GM11168 (cell line): ENCODE results near the gene VWA8.
"Not testable (repeated sequence)": the region's sequence is repeated elsewhere in the genome, so short reads cannot be mapped to it uniquely, and the experiment has no call there.

Source experiments
- in situ Hi-C: fragments of 300-500 bp; cut with MboI; formaldehyde crosslinking; loops from one replicate; pipeline ENCODE4 v1.12.0; 2022; ENCODE audit warnings: low sequenced_read_pairs; ENCODE audit not compliant: unreplicated experiment

VWA8 gene

DNA sequence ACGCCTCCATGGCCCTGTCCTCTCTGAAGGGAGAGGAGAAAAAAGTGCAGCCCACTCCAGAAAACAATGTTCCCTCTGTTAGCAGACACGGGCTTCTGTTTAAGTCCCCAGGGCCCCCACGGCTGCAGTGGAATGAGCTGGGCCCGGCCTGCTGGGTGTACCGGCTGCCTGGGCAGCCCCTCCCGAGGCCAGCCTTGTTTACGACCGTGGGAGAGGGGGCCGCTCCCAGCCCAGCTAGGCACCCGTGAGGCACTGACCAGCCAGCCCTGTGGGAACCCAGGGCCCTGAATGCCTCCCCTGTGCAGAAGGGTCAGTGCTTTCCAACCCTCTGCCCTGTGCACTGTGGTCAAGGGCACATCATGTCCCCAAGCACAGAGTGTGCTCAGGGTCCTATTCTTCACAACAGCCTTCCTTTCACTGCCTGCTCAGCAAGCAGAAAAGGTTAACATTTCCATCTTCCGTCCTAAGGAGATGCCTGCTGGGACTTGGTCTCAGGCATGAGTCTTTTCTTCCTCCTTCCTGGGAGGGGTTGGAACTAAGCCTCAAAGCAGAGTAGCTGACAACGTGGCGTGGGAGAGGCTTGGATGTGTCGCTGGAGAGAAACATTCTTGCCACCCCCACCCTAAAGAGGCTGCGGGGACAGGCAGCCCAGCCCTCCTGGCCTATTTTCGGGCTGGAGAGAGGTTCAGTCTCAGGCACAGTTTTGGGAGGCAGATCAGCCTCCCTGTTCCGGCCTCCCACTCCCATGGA lies 413.5 kb downstream of the VWA8 start:
- in situ Hi-C loops, result no loop called here

DNA sequence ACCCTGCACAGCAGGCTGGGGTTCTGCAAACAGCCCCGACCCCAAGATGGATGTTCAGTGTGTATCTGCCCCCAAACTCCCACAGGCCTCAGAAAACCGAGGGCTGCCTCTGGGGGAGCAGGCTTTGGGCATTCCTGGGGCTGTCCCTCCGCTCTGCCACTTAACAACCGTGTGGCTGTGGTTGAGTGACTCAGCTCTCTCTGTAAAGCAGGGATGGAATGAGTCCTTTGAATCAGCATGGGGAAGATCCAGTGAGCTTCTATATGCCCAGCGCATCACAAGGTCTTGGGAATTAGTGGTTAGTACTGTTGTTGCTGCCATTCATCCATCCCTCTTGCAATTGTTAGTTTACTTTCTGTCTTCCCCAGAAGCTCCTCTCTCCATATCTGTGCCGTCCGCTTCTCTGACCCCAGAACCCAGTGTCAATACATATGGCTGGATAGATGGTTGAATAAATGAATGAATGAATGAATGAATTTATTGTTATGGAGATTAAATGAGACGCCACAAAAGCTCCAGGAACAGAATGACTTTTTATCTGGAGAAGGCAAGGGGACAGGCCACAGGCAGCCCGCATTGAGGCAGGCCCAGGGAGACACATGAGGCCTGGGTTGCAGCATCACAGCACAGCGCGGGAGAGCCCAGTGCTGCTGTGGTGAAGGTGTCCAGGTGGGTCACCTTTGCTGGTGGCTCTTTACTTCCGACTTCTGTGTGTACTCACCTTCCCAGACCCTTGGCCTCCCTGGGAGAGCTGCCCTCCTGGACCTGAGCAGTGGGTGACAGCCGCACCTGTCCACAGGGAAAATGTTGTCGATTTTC lies 414.3 kb downstream of the VWA8 start:
- in situ Hi-C loops, result no loop called here

DNA sequence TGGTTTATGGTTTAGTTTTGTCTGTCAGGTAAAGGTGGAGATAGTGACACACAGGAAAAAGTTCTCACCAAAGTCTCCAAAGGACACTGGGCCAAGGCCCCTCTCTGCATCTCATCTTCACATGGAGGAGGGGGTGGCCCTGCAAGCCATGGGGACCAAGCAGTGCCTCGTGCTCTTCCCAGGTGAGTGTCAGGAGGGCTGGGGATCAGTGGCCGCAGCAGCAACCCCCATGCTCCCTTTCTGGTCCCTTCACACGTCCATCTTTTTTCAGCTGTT lies 415.5 kb downstream of the VWA8 start:
- in situ Hi-C loops, result no loop called here

DNA sequence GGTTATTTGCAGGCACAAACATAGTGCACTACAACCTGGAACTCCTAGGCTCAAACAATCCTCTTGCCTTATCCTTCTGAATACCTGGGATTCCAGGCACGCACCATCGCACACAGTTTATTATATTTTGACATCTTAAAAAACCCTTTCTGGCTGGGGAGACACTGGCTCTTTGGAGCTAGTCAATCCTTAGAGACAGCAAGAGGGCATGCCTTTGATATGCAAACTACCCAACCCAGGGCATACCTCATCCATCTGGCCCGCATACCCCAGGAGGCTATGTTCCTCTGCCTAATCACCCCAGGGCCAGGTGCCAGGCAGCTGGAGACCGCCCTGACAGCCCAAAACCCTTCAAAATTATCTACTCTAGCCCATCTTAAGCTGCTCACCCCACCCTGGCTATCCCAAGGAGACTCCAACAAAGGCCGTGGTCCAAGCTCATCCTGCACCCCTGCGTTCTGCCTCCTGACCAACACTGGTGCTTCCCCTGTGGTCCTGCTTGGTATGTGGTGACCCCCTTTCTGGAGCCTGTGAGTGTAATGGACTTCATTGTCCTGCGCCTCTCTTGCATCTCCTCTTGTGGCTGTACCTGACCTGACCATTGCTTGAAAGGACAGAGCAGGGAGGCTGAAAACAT lies 417.1 kb downstream of the VWA8 start:
- in situ Hi-C loops, result no loop called here

DNA sequence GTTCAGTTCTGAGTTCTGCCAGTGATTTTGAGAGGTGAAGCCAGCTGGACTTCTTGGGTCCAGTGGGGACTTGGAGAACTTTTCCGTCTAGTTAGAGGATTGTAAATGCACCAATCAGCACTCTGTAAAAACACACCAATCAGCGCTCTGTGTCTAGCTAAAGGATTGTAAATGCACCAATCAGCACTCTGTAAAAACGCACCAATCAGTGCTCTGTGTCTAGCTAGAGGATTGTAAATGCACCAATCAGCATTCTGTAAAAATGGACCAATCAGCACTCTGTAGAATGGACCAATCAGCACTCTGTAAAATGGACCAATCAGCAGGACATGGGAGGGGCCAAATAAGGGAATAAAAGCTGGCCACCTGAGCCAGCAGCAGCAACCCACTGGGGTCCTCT lies 418.1 kb downstream of the VWA8 start:
- in situ Hi-C loops, result not testable (repeated sequence)

DNA sequence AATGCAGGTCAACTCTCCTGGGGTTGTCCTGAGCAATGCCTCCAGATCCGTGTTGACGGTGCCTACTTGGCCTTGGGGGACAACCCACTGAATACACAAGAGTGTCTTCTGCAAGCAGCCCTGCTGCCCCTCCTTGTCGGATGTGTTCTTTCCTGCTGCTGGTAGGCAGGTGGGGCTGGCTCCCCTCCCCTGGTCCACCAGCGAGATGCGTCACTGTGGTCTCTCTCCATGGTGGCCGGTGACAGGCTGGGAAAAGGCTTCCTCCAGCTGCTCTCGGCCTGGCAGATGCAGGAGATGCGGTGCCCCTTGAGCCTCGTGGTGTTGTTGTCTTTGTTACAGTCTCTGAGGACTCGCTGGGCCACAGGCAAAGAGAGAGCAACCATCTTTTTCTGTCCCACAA lies 418.6 kb downstream of the VWA8 start:
- in situ Hi-C loops, result no loop called here

DNA sequence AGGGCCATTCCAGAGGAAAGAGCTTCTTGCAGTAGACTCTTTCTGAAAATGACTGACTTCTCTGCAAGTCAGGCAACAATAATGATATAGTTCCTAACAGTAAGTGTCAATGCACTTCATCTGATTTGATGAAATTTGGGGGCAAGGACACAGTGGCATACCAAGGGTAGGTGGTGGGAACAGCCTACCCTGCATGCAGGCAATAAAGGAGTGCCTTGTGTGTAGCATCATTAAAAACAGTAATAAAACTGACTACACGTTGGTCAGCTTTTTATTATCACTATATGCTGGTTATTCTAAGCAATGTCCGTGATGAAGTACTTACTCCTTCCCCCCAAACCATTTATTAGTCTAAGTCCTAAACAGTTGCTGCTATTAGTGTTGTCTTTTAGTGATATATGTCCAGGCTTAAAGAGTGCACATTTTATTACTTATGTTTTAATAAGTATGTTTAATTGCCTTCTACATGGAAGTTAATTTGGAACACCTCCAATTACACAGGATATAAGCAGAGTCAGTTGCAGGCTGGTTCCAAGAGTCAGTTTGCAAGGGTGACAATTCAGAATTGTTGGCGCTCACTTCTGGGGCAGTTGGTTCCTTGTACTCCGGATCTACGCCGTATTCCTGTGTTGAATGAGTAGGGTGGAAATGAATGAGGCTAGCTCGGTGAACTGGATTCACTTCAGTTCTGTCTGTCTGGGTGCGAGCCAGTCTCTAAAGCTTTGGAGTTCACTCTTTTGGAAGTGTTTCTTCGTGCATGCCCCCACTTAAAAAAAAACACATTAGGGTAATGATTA lies 419.6 kb downstream of the VWA8 start:
- in situ Hi-C loops, result no loop called here

DNA sequence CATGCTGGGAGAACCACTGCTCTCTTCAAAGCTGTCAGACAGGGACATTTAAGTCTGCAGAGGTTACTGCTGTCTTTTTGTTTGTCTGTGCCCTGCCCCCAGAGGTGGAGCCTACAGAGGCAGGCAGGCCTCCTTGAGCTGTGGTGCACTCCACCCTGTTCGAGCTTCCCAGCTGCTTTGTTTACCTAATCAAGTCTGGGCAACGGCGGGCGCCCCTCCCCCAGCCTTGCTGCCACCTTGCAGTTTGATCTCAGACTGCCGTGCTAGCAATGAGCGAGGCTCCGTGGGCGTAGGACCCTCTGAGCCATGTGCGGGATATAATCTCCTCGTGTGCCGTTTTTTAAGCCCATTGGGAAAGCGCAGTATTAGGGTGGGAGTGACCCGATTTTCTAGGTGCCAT lies 420.7 kb downstream of the VWA8 start:
- in situ Hi-C loops, result not testable (repeated sequence)

DNA sequence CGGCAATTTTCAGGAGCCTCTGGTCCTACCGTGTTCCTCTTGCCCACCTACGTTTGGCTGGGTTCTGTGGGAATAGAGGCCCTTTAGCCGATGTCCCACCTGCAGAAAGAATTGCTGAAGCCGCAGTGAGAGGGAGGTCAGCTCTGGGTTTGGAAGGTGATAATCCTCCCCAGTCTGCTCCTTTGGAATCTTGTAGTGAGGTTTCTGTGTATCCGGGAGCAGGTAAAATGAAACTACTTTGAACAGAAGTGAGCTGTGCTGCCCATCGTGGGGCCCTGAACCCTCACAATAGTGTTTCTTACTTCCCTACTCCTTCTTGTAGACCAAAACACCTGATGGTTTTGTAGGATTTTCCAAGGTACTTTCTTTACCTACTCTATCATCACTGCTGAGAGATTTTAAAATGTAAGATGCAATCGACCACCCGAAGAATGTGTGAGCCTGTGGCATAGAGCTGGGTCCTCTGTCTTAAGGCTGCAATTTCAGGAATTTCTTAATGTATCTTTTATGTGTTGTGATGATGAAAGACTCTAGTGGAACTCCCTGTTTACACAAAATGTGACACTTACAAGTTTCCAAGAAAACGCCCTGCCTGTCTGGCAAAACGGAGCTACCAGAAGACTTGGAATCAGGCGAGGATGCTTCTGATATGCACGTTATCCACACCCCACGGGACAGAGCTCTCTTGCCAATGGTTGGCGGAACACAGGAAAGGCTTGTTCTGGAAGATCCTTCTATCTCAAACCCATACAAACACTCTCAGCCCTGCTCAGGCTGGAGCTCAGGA lies 427.4 kb downstream of the VWA8 start:
- in situ Hi-C loops, result no loop called here

DNA sequence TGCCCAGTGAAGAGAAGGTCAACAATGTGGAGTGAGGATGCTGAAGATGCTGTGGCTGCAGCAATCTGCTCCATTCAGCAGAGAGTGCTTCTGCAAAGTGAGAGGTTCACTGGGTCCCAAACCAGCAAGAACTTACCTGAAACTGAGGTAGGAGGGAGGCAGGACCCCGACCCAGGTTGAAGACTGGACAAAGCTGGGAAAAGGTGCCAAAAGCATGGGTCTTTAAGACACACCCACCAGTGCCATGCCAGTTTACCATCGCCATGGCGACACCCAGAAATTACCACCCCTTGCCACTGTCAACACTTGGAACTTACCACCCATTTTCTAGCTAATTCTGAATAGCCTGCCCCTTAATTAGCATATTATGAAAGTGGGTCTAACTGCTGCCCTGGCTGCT lies 432.9 kb downstream of the VWA8 start:
- in situ Hi-C loops, result no loop called here

DNA sequence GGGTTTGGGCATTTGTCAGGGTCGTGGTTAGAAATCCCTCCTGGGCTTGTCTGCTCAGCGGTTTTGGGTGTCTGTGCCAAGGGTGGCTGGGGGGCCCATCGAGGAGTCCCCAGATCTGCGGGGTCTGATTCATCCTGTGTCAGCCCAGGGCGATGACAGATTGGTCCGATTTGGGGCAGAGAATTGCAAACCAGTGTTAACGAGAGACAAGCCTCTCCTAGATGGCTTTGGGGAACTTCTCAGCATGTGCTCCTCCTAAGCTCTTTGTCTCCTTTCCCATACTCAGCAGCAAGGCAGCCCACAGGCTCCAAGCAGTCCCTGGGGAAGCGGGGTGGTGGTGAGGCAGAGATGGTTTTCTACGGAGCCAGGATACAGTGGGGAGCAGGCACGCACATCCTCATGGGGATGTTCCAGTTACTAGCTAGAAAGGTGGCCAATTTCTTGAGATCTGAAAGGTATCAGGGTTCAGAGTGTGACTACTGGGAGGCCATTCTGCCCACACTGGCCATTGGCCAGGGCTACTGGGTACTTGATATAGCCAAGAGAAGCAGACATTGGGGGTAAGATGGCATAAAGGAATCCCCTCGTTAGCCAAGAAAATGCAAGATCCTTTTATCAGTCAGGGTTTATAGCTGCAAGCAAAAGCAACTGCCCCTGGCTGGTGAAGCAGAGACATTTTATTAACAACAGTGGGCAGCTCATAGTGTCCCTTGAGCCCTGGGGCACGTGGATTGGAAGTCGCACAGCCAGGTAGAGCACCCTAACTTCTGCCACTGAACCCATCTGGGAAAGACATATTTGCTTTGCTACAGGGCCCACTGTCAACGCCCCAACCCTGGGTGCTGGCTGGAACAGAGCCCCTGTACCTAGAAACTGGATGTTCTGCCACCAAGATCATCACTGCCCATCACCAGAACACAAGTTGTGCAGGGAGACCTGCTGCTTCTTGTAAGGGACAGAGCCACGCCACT lies 440.0 kb downstream of the VWA8 start:
- in situ Hi-C loops, result no loop called here

DNA sequence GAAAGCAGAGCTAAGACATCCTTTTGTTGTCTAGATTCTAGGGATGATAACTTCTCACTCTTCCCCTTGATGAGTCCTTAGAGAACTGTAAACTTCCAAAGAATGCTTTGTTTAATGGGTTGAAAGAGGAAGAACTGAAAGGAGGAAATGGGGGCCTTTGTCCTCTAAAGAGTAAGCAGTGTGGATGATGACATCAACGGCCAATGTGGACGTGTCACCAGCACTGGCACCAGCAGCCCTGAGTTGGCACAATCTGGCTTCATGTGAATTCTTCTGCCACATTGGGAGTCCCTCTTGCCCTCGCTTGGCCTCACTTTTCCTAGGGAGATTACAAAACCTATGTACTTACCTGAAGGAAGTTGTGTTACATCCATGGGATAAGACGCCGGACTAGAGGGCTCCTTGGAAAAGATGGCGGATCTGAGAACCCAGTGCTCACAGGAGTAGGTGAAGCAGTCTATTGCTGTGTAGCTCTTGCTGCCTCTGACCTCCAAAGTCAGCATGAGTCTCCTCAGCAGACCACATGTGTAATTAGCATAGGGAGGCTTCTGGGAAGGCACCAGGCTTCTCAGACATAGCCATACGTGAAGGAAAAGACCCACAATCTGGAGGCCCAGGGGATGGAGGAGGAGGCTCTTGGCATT lies 440.8 kb downstream of the VWA8 start:
- in situ Hi-C loops, result no loop called here
